Activated CD8-positive, alpha-beta memory T cell treated with anti-CD3 and anti-CD28 coated beads for 4 hours (primary cell): ENCODE measurements around the gene EPB41L4A.

Experiments used
- DNase-seq, 2 donors: peaks; one replicate each; pipeline ENCODE4 v3.0.0-alpha.2; 2020; ENCODE audit warnings: low read depth in 2 of 2

Gene EPB41L4A

GRCh38 chr5:112356178-112356956 is 62.7 kb downstream of the EPB41L4A start:
- DNase-seq: no peak

DNA sequence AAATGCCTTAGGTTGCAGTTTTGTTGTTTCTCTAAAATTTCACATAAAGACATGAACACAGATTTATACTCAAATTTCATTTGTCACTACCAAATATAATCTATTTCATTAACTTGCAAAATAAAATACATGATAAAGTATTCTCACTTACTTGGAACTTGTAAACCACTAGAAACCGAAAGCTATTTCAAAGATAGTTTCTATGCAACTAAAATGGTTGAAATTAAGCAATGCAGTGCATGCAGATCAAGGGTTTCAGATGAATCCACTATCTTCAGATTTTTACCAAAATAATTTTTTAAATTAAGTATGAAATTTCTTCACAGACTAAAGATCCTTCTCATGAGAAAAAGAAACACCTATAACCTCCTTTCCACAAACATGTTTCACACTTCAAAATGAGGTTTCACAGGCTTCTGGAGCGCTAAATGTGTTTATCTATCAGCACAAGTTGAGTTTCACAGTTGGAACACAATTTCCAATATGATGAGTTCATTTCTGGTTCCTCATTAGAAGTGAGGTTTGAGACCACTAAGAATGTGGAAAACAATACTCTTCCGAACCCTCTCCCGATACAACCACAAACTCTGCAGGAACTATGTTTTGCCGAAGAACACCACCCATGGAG is 63.9 kb downstream of the EPB41L4A start:
- no peak for DNase-seq

DNA sequence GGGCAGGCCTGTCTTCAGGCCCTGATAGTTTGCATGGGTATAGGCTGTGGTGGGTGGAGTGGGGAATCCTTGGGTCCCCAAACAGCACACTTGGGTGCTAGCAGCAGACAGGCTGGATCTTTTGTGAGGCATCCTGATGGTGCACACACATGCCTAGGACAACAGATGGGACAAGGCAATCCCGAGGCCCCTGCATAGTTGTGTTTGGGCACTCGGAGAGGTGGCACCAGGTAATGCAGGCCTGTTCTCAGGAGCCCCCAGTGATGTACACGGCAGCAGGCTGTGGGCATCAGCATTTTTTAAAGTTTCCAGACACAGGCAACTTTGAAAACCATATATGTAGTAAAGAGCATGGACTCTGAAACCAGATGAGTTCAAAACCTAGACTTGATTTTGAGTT is 65.4 kb downstream of the EPB41L4A start:
- DNase-seq: no peak

GRCh38 chr5:112351225-112351624 is 67.9 kb downstream of the EPB41L4A start:
- no peak for DNase-seq

DNA sequence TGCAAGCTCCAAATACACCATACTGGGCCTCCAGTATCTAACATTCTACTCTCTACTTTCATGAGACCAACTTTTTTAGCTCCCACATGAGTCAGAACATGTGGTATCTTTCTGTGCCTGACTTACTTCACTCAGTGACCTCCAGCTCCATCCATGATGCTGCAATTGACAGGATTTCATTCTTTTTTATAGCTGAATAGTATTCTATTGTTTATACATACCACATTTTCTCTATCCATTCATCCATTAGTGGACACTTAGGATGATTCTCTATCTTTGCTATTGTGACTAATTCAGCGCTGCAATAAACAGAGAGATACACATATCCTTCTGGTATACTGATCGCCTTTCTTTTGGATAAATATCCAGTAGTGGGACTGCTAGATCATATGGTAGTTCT is 68.5 kb downstream of the EPB41L4A start:
- no peak for DNase-seq

DNA sequence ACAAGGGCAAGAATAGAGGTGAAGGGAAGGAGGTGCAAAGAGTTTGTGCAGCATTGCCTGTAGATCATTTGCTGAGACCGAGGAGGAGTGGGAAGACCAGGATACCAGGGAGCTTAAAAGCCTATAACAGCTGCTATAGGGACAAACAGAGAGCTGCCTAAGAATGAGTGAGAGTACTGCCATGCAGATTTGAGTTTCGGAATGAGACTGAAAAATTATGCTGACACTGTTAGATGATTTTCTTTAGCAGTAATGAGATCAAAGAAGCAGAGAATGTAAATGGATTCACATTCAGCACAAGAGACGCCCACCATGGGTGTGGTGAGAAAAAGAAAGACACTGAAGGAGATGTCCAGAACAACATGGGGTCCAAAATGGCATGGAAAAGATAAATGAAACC is 69.7 kb downstream of the EPB41L4A start:
- no peak for DNase-seq

DNA sequence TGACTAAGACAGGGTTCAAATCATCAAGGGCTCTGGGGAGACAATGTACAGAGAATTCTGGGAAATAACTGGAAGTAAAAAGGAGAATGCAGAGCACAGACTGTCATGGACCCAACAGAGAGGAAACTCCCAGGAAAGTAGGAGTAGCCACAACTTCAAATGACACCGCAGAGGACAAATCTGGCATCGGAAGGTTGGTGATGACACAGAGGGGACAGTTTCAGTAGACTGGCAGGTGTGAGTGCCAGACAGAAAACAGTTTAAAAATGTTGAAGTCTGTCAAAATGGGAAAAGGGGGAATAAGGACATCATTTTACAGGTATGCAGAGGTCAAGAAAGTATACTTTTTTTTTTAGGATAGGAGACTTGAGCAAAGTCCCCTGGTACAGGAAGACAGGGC is 70.2 kb downstream of the EPB41L4A start:
- no peak for DNase-seq

DNA sequence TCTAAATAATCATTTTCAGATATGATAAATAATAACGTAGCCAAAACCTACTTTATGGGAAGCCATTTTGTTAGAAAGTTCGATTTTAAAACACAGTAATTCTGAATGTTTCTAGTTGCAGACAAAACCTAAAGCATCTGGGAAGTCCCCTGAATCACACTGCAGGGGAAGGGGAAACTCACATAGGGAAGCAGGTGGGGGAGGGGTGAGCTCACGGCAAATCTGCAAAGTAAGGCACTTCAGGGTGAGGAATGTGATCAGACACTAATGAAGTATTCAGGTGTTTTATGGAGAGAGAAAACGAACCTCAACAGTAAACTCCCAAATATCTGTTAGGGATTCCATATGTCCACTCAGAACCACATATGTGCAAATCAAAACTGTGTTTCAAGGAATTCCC is 70.7 kb downstream of the EPB41L4A start:
- DNase-seq: no peak

- DNase-seq: no peak
These were observed 72.5 kb downstream of the EPB41L4A start for GRCh38 chr5:112346411-112347044.

DNA sequence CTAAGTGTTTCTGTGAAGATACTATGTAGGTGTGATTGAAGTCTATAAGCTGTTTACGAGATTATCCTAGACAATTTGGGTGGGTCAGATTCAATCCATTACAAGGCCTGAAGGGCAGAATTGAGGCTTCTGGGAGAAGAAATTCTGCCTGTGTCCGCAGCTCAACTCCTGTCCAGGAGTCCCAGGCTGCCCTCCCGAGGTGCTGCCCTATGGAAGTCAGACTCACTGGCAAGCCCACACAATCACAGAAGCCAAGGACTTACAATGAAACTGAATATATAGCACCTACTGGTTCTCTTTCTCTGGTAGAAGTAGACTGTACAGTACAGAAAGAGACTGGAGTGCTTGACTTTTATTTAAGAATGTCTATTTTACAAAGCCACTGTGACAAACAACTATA is 74.5 kb downstream of the EPB41L4A start:
- DNase-seq: no peak

- no peak for DNase-seq
These were observed 76.7 kb downstream of the EPB41L4A start for GRCh38 chr5:112342389-112342788.

DNA sequence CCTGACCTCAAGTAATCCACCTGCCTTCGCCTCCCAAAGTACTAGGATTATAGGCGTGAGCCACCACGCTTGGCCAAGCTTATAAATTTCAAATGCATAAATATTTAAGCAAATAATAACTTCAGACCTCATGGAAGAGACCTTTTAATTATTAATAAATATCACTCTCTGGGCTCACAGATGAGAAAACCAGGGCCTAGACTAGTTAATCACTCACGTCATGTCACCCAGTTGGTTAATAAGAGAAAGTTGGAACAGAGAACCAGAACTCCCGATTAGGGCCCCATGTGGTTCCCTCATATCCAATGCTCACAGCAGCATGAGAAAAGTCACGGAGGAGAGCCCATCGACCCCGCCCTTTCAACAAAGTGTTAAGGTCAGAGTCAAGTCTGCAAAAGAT is 79.3 kb downstream of the EPB41L4A start:
- DNase-seq: no peak

DNA sequence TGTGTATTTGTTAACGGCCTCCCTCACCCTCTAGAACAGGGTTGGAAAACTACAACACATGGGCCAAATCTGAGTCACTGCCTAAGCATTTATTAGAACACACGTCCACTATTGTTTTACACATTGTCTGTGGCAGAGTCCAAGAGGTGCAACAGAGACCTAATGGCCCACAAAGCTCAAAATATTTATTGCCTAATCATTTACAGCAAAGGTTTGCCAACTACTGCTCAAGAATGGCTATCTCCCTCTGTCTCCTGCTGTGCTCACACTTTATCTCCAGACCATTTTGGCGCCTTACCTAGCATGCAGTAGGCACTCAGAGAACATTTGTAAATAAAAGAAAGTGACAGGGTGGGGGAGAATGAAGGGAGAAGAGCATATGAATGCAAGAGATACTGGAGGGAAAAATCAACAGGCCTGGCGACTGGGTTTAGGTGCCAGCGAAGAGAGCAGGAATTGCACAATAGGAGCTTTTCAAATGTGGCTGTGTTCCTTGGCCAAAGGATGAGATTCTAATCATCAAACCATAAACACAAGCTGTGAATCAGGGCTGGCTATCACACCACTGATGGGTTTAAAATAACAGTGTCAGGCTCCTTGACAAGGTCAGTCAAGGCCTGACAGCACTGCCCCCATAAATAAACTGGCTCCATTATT is 80.3 kb downstream of the EPB41L4A start:
- no peak for DNase-seq

DNA sequence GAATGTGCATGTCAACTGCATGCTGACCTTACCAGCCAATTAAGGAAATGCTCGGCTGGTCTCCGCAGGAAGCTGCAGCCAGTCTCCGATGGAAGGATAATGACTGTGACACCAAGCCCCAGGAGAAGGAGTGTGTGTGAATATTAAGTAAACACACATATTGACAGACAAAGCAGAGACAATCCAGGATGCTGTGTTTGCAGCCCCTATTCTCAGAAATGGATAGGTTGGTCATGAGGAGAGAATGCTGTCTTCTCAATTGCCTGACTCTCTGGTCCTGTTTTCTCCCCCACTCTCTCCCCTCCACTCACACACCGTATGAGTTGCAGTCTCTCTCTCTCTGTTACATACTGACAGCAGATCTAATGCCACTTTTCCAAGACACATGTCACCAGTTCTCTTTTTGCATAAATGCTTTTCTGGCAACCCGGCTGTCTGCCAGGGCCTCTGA is 85.7 kb downstream of the EPB41L4A start:
- no peak for DNase-seq

GRCh38 chr5:112331892-112332291 is 87.2 kb downstream of the EPB41L4A start:
- no peak for DNase-seq

- DNase-seq: no peak
These were observed 89.5 kb downstream of the EPB41L4A start for GRCh38 chr5:112329419-112330090.

GRCh38 chr5:112323166-112323565 is 95.9 kb downstream of the EPB41L4A start:
- DNase-seq: no peak

- DNase-seq: no peak
These were observed 98.7 kb downstream of the EPB41L4A start for GRCh38 chr5:112320408-112320807.

GRCh38 chr5:112318346-112318745 is 100.7 kb downstream of the EPB41L4A start:
- no peak for DNase-seq

- no peak for DNase-seq
These were observed 101.2 kb downstream of the EPB41L4A start for GRCh38 chr5:112317866-112318265.

- DNase-seq: no peak
These were observed 102.3 kb downstream of the EPB41L4A start for GRCh38 chr5:112316731-112317130.

GRCh38 chr5:112316006-112316405 is 103.1 kb downstream of the EPB41L4A start:
- DNase-seq: no peak
